Gastrocnemius medialis (tissue), 4 donors: ENCODE data around the gene TEK.

Experiments used
- CTCF ChIP-seq, 5 experiments: fragments of 450-650 bp in 3 of 5; fragments of 200-600 bp in 2 of 5; sonication (generic) in 2 of 5; IDR thresholded peaks in 4 of 5; conservative IDR thresholded peaks in 1 of 5; 1 replicate in 4 of 5; 2 replicates in 1 of 5; pipeline ENCODE4 v1.5.1; 2016 to 2019; ENCODE audit warnings: antibody characterized with exemption in 5 of 5, mild to moderate bottlenecking in 3 of 5, moderate library complexity in 3 of 5
- POLR2A ChIP-seq, 2 donors: fragments of 450-650 bp; IDR thresholded peaks; one replicate each; pipeline ENCODE4 v1.6.1; 2017; ENCODE audit warnings: antibody characterized with exemption in 2 of 2, mild to moderate bottlenecking in 2 of 2, moderate library complexity in 2 of 2

- no peak for TF ChIP-seq CTCF (IDR thresholded peaks at IDR 0.05 in 4 of 5, conservative IDR thresholded peaks at IDR 0.05 in 1 of 5)
- TF ChIP-seq POLR2A (IDR thresholded peaks at IDR 0.05), result no peak
Observed at GRCh38 chr9:27168951-27169350, 59.9 kb downstream of the TEK start.
